D721Med (cell line): ENCODE data around the gene DNAJC15.
"Not testable (repeated sequence)": the region's sequence is repeated elsewhere in the genome, so short reads cannot be mapped to it uniquely, and the experiment has no call there.

Source experiments
- DNase-seq: peaks from one replicate; pipeline ENCODE4 v3.0.0; 2011; ENCODE audit warnings: low spot score; ENCODE audit not compliant: insufficient read length
- FAIRE-seq: peaks from 2 replicates; lab custom pipeline; 2011; peaks lifted over from hg19 to GRCh38; lab: Jason Lieb, UNC
- CTCF ChIP-seq: IDR thresholded peaks from 2 replicates; pipeline ENCODE4 v1.5.1; 2012; ENCODE audit warnings: mild to moderate bottlenecking, control low read depth; ENCODE audit not compliant: insufficient read depth; ENCODE audit errors: missing control alignments

DNAJC15 gene

GRCh38 chr13:43061496-43062280, 38.3 kb downstream of the DNAJC15 start:
- no peak for TF ChIP-seq CTCF

GRCh38 chr13:43071824-43072223, 48.4 kb downstream of the DNAJC15 start:
- FAIRE-seq (no peak), DNase-seq (no peak)
- TF ChIP-seq CTCF = no peak

More at GRCh38 chr13:43061496-43062280, 38.3 kb downstream of the DNAJC15 start:
- DNase-seq = no peak
- FAIRE-seq = no peak

- no peak for DNase-seq
- no peak for TF ChIP-seq CTCF
- no peak for FAIRE-seq
These were observed 49.0 kb downstream of the DNAJC15 start for GRCh38 chr13:43072394-43072793.

- FAIRE-seq (no peak), DNase-seq (no peak)
- TF ChIP-seq CTCF = no peak
These were observed 51.6 kb downstream of the DNAJC15 start for GRCh38 chr13:43074824-43075510.

- FAIRE-seq, DNase-seq: not testable (repeated sequence)
These were observed 52.1 kb downstream of the DNAJC15 start for GRCh38 chr13:43075511-43075902.

- no peak for TF ChIP-seq CTCF
- FAIRE-seq (no peak), DNase-seq (no peak)
These were observed 53.7 kb downstream of the DNAJC15 start for GRCh38 chr13:43077046-43077445.

- FAIRE-seq (no peak), DNase-seq (no peak)
- no peak for TF ChIP-seq CTCF
These were observed 54.1 kb downstream of the DNAJC15 start for GRCh38 chr13:43077461-43077860.
